C4-2B (cell line): Measurements from ENCODE around the gene SRC.
"Not testable (repeated sequence)": the region's sequence is repeated elsewhere in the genome, so short reads cannot be mapped to it uniquely, and the experiment has no call there.

Experiments
- ZFX ChIP-seq: fragments of 450-650 bp; IDR thresholded peaks from 2 replicates; pipeline ENCODE4 v1.6.1; 2017
- TF ChIP-seq, protein P1 (sequence below): fragments of 450-650 bp; conservative IDR thresholded peaks from 2 replicates; pipeline ENCODE4 v1.5.1; 2017; ENCODE audit warnings: mild to moderate bottlenecking

DNA sequence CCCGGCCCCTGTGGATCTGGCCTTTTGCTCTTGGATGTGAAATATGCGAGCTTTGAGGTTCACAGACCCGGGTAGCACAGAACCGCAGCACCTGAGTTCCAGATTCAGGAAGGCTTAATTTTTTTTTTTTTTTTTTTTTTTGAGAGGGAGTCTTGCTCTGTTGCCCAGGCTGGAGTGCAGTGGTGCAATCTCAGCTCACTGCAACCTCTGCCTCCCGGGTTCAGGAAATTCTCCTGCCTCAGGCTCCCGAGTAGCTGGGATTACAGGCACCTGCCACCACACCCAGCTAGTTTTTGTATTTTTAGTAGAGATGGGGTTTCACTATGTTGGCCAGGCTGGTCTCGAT, 6.2 kb upstream of the SRC start:
- TF ChIP-seq, protein P1, sequence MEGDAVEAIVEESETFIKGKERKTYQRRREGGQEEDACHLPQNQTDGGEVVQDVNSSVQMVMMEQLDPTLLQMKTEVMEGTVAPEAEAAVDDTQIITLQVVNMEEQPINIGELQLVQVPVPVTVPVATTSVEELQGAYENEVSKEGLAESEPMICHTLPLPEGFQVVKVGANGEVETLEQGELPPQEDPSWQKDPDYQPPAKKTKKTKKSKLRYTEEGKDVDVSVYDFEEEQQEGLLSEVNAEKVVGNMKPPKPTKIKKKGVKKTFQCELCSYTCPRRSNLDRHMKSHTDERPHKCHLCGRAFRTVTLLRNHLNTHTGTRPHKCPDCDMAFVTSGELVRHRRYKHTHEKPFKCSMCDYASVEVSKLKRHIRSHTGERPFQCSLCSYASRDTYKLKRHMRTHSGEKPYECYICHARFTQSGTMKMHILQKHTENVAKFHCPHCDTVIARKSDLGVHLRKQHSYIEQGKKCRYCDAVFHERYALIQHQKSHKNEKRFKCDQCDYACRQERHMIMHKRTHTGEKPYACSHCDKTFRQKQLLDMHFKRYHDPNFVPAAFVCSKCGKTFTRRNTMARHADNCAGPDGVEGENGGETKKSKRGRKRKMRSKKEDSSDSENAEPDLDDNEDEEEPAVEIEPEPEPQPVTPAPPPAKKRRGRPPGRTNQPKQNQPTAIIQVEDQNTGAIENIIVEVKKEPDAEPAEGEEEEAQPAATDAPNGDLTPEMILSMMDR: not testable (repeated sequence)
- TF ChIP-seq ZFX: not testable (repeated sequence)
